22Rv1 (cell line): Measurements from ENCODE around the gene IDH3G.

Experiments
- H3K27ac ChIP-seq: fragments of 450-650 bp; 2 replicates; pipeline ENCODE4 v1.5.1; 2017
- ZFX ChIP-seq: fragments of 450-650 bp; IDR thresholded peaks from 2 replicates; pipeline ENCODE4 v1.6.1; 2017; ENCODE audit warnings: antibody characterized with exemption, borderline replicate concordance
- TF ChIP-seq, protein P1 (sequence below): fragments of 450-650 bp; IDR thresholded peaks from 2 replicates; pipeline ENCODE4 v1.5.1; 2017; ENCODE audit warnings: mild to moderate bottlenecking

Gene IDH3G

DNA sequence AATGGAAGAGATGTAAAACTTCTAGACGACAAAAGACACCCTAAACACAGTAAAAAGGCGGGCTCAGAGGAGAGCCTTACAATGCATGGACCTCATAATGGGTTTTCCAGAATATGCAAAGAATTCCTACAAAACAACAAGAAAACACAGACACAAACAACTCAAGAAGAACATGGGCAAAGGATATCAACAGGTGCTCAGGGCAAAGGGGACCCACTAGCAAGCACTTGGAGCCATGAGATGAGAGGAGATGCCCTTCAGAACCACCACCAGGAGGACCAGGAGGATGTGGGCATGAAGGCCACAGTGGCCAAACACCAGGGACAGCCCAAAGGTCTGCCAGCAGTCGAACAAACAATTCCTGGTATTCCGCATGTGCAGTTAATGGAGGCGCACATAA is 19.0 kb upstream of the IDH3G start:
- H3K27ac ChIP-seq: no peak overlapping the region
- TF ChIP-seq, protein P1, sequence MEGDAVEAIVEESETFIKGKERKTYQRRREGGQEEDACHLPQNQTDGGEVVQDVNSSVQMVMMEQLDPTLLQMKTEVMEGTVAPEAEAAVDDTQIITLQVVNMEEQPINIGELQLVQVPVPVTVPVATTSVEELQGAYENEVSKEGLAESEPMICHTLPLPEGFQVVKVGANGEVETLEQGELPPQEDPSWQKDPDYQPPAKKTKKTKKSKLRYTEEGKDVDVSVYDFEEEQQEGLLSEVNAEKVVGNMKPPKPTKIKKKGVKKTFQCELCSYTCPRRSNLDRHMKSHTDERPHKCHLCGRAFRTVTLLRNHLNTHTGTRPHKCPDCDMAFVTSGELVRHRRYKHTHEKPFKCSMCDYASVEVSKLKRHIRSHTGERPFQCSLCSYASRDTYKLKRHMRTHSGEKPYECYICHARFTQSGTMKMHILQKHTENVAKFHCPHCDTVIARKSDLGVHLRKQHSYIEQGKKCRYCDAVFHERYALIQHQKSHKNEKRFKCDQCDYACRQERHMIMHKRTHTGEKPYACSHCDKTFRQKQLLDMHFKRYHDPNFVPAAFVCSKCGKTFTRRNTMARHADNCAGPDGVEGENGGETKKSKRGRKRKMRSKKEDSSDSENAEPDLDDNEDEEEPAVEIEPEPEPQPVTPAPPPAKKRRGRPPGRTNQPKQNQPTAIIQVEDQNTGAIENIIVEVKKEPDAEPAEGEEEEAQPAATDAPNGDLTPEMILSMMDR: no peak
- TF ChIP-seq ZFX: no peak

DNA sequence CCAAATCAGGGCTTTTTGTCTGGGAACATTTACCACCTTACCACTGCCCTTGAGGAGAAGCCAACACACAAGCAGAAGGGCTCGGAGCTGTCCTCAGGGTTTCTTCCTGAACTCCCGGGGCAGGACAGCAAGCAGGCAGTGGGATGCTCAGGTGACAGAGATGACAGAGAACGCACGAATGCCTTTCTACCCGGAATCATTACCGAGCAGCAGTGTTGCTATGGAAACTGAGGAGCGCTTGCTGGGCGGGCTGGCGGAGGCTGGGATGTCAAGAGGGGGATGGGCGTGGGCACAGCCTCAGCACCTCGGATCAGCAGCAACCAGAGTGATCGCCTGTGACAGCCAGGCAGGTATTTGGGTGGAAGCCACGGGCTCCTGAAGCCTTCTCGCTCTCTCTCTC is 18.0 kb upstream of the IDH3G start:
- H3K27ac ChIP-seq: no peak overlapping the region
- TF ChIP-seq, protein P1: no peak
- TF ChIP-seq ZFX: no peak

DNA sequence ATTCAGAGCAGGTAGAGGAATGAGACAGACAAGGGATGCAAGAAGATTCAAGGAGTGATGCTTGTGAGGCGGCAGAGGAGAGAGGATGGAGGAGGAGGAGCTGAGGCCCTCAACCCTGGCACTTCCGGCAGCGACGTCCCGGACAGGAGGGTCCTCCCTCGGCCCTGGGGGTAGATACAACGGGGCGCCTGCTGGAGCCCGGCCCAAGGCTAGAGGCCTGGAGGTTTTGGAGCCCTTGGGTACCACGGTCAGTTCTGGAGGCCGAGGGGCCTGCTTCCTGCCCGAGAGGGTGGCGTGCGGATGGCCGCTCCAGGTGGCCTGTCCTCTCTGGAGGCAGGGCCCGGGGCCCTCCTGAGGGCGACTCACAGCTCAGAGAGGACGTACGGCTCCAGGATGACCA is 13.8 kb upstream of the IDH3G start:
- H3K27ac ChIP-seq: no peak overlapping the region
- TF ChIP-seq, protein P1: no peak
- no peak for TF ChIP-seq ZFX

DNA sequence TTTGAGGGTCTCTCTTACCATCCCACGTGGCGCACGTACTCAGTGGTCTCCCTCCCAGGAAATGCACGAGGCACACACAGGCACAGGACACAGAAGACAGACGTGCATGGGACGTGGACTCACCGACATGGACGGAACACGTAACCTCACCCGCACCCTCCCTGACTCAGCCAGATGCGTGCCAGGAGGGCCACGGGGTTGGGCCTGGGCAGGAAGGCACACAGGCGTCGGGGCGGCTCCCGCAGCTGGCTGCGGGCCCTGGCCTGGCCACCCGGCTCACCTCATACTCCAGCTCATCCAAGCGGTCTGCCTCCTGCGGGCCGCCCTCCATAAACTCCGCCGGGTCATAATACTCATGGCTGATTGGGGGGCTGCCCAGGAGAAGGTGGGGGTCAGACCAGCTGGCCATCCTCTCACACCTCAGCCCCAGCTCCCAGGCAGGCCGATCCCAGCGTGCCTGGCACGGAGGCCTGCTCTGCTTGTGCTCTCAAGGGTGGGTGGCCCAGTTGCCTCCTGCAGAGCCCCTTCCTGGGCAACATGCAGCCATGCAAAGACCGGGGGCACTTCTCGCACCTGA is 12.9 kb upstream of the IDH3G start:
- no peak overlapping the region for H3K27ac ChIP-seq
- TF ChIP-seq, protein P1: no peak
- no peak for TF ChIP-seq ZFX

DNA sequence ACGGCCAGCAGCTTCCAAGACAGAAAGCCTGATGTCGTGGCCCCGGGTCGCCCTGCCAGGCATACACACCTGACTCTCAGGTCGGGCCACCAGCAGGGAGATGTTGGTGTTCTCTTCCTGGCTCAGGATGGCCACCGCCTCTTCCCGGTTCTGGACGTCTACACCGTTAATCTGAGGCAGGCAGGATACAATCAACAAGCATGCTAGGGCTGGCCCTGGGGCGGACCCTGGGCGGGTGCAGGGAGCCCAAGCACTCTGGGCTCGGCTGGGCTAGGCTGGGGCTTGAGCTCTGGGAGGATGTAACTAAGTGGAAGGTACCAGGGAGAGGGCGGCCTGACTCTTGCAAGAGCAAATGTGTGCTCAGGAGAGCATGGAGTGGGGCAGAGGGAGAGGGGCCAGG is 11.3 kb upstream of the IDH3G start:
- TF ChIP-seq, protein P1: no peak
- H3K27ac ChIP-seq: no peak overlapping the region

DNA sequence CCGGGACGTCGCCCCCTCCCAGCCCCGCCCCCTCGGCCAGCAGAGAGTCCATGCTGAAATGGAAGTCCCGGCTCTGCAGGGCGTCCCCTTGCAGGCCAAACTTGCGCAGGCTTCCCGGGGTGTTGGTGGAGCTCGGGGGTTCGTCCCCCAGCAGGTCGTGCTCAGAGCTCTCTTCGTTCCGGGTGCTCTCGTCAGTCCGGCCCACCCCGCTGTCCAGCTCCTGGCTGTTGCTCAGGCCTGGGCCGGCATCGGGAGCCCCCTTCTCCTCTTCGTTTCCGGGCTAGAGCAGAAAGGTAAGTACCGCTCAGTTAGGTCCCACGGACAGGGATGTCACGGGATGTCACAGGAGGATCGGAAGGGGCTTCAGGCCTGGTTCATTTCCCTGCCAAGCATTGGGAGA is 10.4 kb upstream of the IDH3G start:
- no peak overlapping the region for H3K27ac ChIP-seq
- TF ChIP-seq, protein P1: no peak
- TF ChIP-seq ZFX: no peak

DNA sequence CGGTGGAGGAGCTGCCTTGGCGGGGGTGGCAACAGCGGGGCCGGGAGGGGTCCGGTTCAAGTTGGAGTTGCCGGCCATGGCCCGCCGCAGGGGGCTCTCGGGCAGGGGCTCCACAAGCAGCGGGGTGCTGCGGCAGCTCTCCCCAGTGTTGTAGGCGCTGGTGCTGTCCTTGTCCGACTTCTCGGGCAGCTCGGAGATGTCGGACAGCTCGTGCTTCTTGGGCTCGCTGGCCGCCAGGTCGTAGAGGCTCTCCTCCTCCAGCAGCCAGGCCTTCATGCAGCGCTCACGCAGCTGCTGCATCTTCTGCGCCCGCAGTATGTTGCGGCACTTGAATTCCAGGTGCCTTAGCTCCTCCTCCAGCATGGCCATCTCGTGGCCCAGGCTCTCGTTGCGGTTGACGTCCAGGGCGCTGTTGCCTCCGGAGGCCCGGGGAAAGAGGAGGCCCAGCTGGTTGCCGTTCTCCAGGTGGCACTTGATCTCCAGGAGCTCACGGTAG is 10.0 kb upstream of the IDH3G start:
- TF ChIP-seq, protein P1: no peak
- H3K27ac ChIP-seq: no peak overlapping the region
